ENCODE results near the gene CBARP. TPM values are rescaled to one million over a fixed set of nuclear protein-coding genes. Genes with fewer than 3 reads are reported as not detected.

Gene CBARP
- total RNA-seq, 1 experiment from 2014 or later = 23.4 TPM

GRCh38 chr19:1182727-1183126 is 55.1 kb downstream of the CBARP start (continued):
- no peak for TF ChIP-seq PRDM15 (CRISPR knock-in tag; IDR thresholded peaks at IDR 0.05)
- no peak for TF ChIP-seq HMGXB4 (CRISPR knock-in tag; IDR thresholded peaks at IDR 0.05)
- TF ChIP-seq ZBTB21 (CRISPR knock-in tag; IDR thresholded peaks at IDR 0.05; ENCODE audit: borderline replicate concordance) = no peak

- H3K4me3 Mint-ChIP-seq = no peak overlapping the region
- POLR2A ChIA-PET = no interaction called here
Observed at GRCh38 chr19:1182068-1182467, 55.7 kb downstream of the CBARP start.

GRCh38 chr19:1181606-1182005 is 56.2 kb downstream of the CBARP start:
- H3K27me3 Mint-ChIP-seq (ENCODE audit: low read depth) = no peaks in the 10 kb centered on the region
- ATAC-seq (no peak), DNase-seq (ENCODE audit: low spot score) (no peak)
- H3K4me1 Mint-ChIP-seq = peaks cover 15% of the 10 kb centered on the region
- peak overlapping the region; percentile 76 for H3K27ac Mint-ChIP-seq
- ChIA-PET POLR2A (interaction anchor here (0.6 kb wide), 1 partner anchor 611 kb away, joined by 3 read pairs; no protein-coding TSS in a partner anchor), CTCF (interaction anchor here (1.2 to 1.8 kb wide), 2 partner anchors 63 to 68 kb away, joined by 4 to 5 read pairs; no protein-coding TSS in a partner anchor)
- no peaks in the 10 kb centered on the region for H3K36me3 Mint-ChIP-seq
- no peak for TF ChIP-seq ZNF532 (CRISPR knock-in tag; IDR thresholded peaks at IDR 0.05; ENCODE audit: borderline replicate concordance)
- no peak for TF ChIP-seq AFF4 (CRISPR knock-in tag; IDR thresholded peaks at IDR 0.05; ENCODE audit: borderline replicate concordance)
- TF ChIP-seq FOXP1 (CRISPR knock-in tag; IDR thresholded peaks at IDR 0.05; ENCODE audit: borderline replicate concordance) = no peak
- no peak for TF ChIP-seq USF2 (CRISPR knock-in tag; IDR thresholded peaks at IDR 0.05)
- no peak for TF ChIP-seq SOX15 (CRISPR knock-in tag; IDR thresholded peaks at IDR 0.05)
- TF ChIP-seq ATF2 (CRISPR knock-in tag; IDR thresholded peaks at IDR 0.05; ENCODE audit: borderline replicate concordance, low read depth) = no peak
- no peak for TF ChIP-seq TEAD4 (CRISPR knock-in tag; IDR thresholded peaks at IDR 0.05)
- H3K4me3 Mint-ChIP-seq = no peak overlapping the region
- H3K9me3 Mint-ChIP-seq = no peaks in the 10 kb centered on the region

More at GRCh38 chr19:1182068-1182467, 55.7 kb downstream of the CBARP start:
- Mint-ChIP-seq H3K27ac (peak overlapping the region; percentile 76), H3K9me3 (no peaks in the 10 kb centered on the region), H3K27me3 (ENCODE audit: low read depth) (no peaks in the 10 kb centered on the region), H3K4me1 (peaks cover 15% of the 10 kb centered on the region), H3K36me3 (no peaks in the 10 kb centered on the region)
- no peak for TF ChIP-seq ATF2 (CRISPR knock-in tag; IDR thresholded peaks at IDR 0.05; ENCODE audit: borderline replicate concordance, low read depth)
- ATAC-seq (no peak), DNase-seq (ENCODE audit: low spot score) (no peak)
- CTCF ChIA-PET = interaction anchor here (0.6 to 1.7 kb wide), 3 partner anchors 13 to 69 kb away, joined by 4 to 6 read pairs (median 5); no protein-coding TSS in a partner anchor
